IMR-90 (cell line): Measurements from ENCODE around the gene RPS27L. TPM values are rescaled to one million over a fixed set of nuclear protein-coding genes. Genes with fewer than 3 reads are reported as not detected.

Experiments used
- ATAC-seq: fragments of 200-7000 bp; cut with Tn5 transposase; 2 replicates; pipeline ENCODE4 v1.9.1; 2020; ENCODE audit warnings: low read depth, mild to moderate bottlenecking, moderate library complexity
- BruUV-seq: library from RNA; stranded (reverse); fragments of 400-500 nt; replicated peaks from 2 replicates; lab custom pipeline; 2021; lab: Mats Ljungman, UMichigan
- CTCF ChIA-PET: fragments of 300-600 bp; formaldehyde crosslinking; extraction: SDS; loops from one replicate; lab custom pipeline; 2021; ENCODE audit warnings: antibody characterized with exemption; lab: Yijun Ruan, JAX
- POLR2A ChIA-PET: fragments of 300-600 bp; sonication (Branson Sonifier 250); formaldehyde crosslinking; loops from one replicate; lab custom pipeline; 2022; ENCODE audit warnings: antibody characterized with exemption; ENCODE audit not compliant: unreplicated experiment; lab: Charles Lee
- DNase-seq: peaks from one replicate; pipeline ENCODE4 v3.0.0; 2013
- H2AFZ ChIP-seq: replicated peaks from 2 replicates; pipeline ENCODE3; 2013; ENCODE audit warnings: low read length, mild to moderate bottlenecking; ENCODE audit not compliant: poor library complexity
- H2AK5ac ChIP-seq: 2 replicates; pipeline ENCODE4 v1.6.1; 2013; ENCODE audit warnings: low read depth, low read length, inconsistent platforms
- H2AK9ac ChIP-seq: replicated peaks from 2 replicates; pipeline ENCODE3; 2013; ENCODE audit warnings: mild to moderate bottlenecking, low read depth, low read length, moderate library complexity; ENCODE audit not compliant: poor library complexity
- H2BK120ac ChIP-seq: 2 replicates; pipeline ENCODE4 v1.6.1; 2013; ENCODE audit warnings: low read depth, low read length, inconsistent platforms
- H2BK15ac ChIP-seq: 3 replicates; pipeline ENCODE4 v1.6.1; 2013; ENCODE audit warnings: low read depth, low read length, inconsistent platforms
- H2BK20ac ChIP-seq: 2 replicates; pipeline ENCODE4 v1.6.1; 2013; ENCODE audit warnings: low read depth, mild to moderate bottlenecking, inconsistent platforms, low read length, moderate library complexity
- H2BK5ac ChIP-seq: 2 replicates; pipeline ENCODE4 v1.6.1; 2013; ENCODE audit warnings: mild to moderate bottlenecking, low read depth, low read length, inconsistent platforms; ENCODE audit not compliant: poor library complexity, severe bottlenecking
- H3K14ac ChIP-seq: replicated peaks from 2 replicates; pipeline ENCODE4 v1.6.1; 2013; ENCODE audit warnings: low read depth, low read length, inconsistent platforms
- H3K18ac ChIP-seq: 2 replicates; pipeline ENCODE4 v1.6.1; 2013; ENCODE audit warnings: low read depth, low read length, control low read depth
- H3K23ac ChIP-seq: 2 replicates; pipeline ENCODE4 v1.6.1; 2013; ENCODE audit warnings: low read depth, low read length, inconsistent platforms
- H3K27ac ChIP-seq: 2 replicates; pipeline ENCODE4 v1.5.1; 2013; ENCODE audit warnings: mild to moderate bottlenecking, control low read depth, low read length; ENCODE audit not compliant: insufficient read depth
- H3K27me3 ChIP-seq: 2 replicates; pipeline ENCODE4 v1.6.1; 2013; ENCODE audit warnings: low read length; ENCODE audit not compliant: control insufficient read depth, insufficient read depth
- H3K36me3 ChIP-seq: 2 replicates; pipeline ENCODE4 v1.6.1; 2013; ENCODE audit warnings: low read length, mixed read lengths; ENCODE audit not compliant: control insufficient read depth, insufficient read depth
- H3K4ac ChIP-seq: 2 replicates; pipeline ENCODE4 v1.6.1; 2013; ENCODE audit warnings: low read depth, low read length, inconsistent platforms
- H3K4me1 ChIP-seq: 2 replicates; pipeline ENCODE4 v1.6.1; 2013; ENCODE audit warnings: low read length, mixed read lengths; ENCODE audit not compliant: control insufficient read depth, insufficient read depth
- H3K4me2 ChIP-seq: 2 replicates; pipeline ENCODE4 v1.6.1; 2013; ENCODE audit warnings: low read depth, mild to moderate bottlenecking, control low read depth, low read length, moderate library complexity
- H3K4me3 ChIP-seq: 2 replicates; pipeline ENCODE4 v1.5.1; 2013; ENCODE audit warnings: low read depth, mild to moderate bottlenecking, control low read depth, low read length, moderate library complexity; ENCODE audit not compliant: insufficient read depth
- H3K56ac ChIP-seq: 2 replicates; pipeline ENCODE4 v1.6.1; 2013; ENCODE audit warnings: low read length, inconsistent platforms; ENCODE audit not compliant: insufficient read depth; ENCODE audit errors: extremely low read depth
- H3K79me1 ChIP-seq, 2 experiments: 2 replicates each; pipeline ENCODE4 v1.6.1; 2013; ENCODE audit warnings: low read length in 2 of 2, inconsistent platforms in 1 of 2, low read depth in 1 of 2
- H3K9ac ChIP-seq: 2 replicates; pipeline ENCODE4 v1.6.1; 2013; ENCODE audit warnings: low read depth, low read length, control low read depth
- H3K9me1 ChIP-seq: 2 replicates; pipeline ENCODE4 v1.6.1; 2013; ENCODE audit warnings: low read length, inconsistent platforms; ENCODE audit not compliant: insufficient read depth
- H3K9me3 ChIP-seq: 2 replicates; pipeline ENCODE4 v1.6.1; 2013; ENCODE audit warnings: low read length; ENCODE audit not compliant: control insufficient read depth, insufficient read depth
- H4K20me1 ChIP-seq: 2 replicates; pipeline ENCODE4 v1.6.1; 2013; ENCODE audit warnings: low read length, inconsistent platforms; ENCODE audit not compliant: insufficient read depth
- H4K5ac ChIP-seq: 2 replicates; pipeline ENCODE4 v1.6.1; 2013; ENCODE audit warnings: mild to moderate bottlenecking, low read depth, low read length, control low read depth
- H4K8ac ChIP-seq, 2 experiments: 2 replicates each; pipeline ENCODE4 v1.6.1; 2013; ENCODE audit warnings: low read depth in 2 of 2, low read length in 2 of 2, control low read depth in 1 of 2, inconsistent platforms in 1 of 2
- H4K91ac ChIP-seq: 2 replicates; pipeline ENCODE4 v1.6.1; 2013; ENCODE audit warnings: low read depth, low read length, inconsistent platforms; ENCODE audit not compliant: insufficient read depth
- CEBPB ChIP-seq: IDR thresholded peaks from 2 replicates; pipeline ENCODE4 v1.6.1; 2012; ENCODE audit warnings: low read depth, low read length, improper control_type of control experiment
- WGBS, 2 experiments: methylation state at CpG; one replicate each; pipeline versions ENCODE4 v1.1.5 to v1.1.7; 2013; ENCODE audit warnings: missing lambda C conversion rate in 2 of 2; ENCODE audit not compliant: insufficient read length in 1 of 2; ENCODE audit errors: extremely low coverage in 2 of 2; 5-methylcytosine and 5-hydroxymethylcytosine counted together
- dilution Hi-C: fragments of 300-500 bp; cut with HindIII; formaldehyde crosslinking; loops from one replicate; pipeline ENCODE4 v1.14.3; 2018; ENCODE audit warnings: low sequenced_read_pairs; ENCODE audit not compliant: unreplicated experiment
- in situ Hi-C: fragments of 300-500 bp; cut with MboI; formaldehyde crosslinking; loops from 3 replicates; pipeline ENCODE4 v1.14.3; 2019; ENCODE audit warnings: low sequenced_read_pairs, inconsistent platforms, mixed read lengths
- intact Hi-C: fragments of 100-400 bp; cut with micrococcal nuclease; formaldehyde crosslinking; loops from 2 replicates; pipeline ENCODE4 v1.10.0; 2022
- polyA plus RNA-seq, 3 experiments: library from polyadenylated mRNA; depleted of rRNA; stranded (reverse); fragments of >200 nt; gene quantifications; 2 replicates each; pipeline ENCODE4 v1.2.3, GENCODE V29; 2012; ENCODE audit warnings: low replicate concordance in 1 of 3
- total RNA-seq: library from RNA; depleted of rRNA; stranded (reverse); fragments of >200 nt; gene quantifications from 2 replicates; pipeline ENCODE4 v1.2.3, GENCODE V29; 2012
- TF ChIP-seq, protein P1 (sequence below): conservative IDR thresholded peaks from 2 replicates; pipeline ENCODE4 v1.5.1; 2012; ENCODE audit warnings: mild to moderate bottlenecking, low read depth, low read length, improper control_type of control experiment

RPS27L gene
- total and polyA plus RNA-seq, 2 of the 4 experiments (the other 2 are of a cell fraction) = 53.1 to 302 TPM

DNA sequence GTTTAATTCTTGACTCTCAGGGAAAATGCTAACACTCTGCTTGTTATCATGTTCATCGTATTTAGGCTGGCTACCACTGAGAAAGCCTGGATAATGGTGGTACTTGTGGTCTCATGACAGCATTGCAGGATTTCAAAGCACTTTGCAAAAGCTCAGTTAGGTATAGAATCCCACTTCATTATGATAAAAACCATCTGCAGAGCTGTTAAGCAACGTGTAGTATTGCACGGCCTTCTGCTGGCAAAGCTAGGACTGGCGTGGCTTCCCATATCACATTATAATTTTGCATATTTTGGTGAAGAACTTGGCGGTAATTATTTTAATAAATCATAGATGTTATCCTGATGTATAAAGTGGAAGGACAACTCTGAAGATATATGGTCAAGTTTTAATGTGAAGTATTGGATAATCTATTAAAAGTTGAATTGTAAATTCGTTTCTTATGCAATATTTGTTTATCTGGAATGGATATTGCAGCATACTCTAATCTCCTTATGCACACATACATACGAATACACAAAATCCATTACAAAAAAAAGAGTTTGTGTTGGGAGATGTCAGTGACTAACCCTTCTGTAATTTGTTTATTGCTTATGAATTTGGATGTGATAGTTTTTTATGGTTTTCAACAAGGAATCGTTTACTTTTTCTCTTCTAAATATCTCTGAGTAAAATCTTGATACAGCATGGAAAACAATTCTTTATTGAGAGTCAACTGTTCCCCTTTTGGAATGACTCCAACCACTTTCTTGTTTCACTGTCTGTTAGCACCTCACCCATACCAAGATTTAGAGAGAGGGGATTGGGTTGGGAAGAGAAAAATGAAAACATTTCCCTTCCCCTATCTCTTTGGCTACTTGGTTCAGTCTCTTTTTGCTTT is 41.3 kb upstream of the RPS27L start:
- ATAC-seq = peak; percentile 60
- Histone ChIP-seq H3K23ac (peak overlapping the region; percentile 68; the same call in 1 of the 2 replicates), H2AK9ac (no peak overlapping the region), H4K20me1 (peaks cover 18% of the 10 kb centered on the region; the same call in 1 of the 2 replicates), H3K4me1 (peaks cover 21% of the 10 kb centered on the region), H4K5ac (peak overlapping the region; percentile 19; the same call in 1 of the 2 replicates), H2AFZ (no peak overlapping the region), H3K18ac (peak overlapping the region; percentile 61; the same call in 1 of the 2 replicates), H3K9me3 (no peaks in the 10 kb centered on the region), H4K91ac (no peak overlapping the region), H3K27me3 (no peaks in the 10 kb centered on the region), H3K9ac (no peak overlapping the region), H2BK5ac (peak overlapping the region; percentile 51), H3K9me1 (peaks cover 5% of the 10 kb centered on the region), H3K56ac (no peak overlapping the region), H3K4me3 (no peak overlapping the region), H3K4ac (peak overlapping the region; percentile 41; the same call in 1 of the 2 replicates), H3K36me3 (no peaks in the 10 kb centered on the region), H2BK15ac (no peak overlapping the region), H3K27ac (peak overlapping the region; percentile 57; the same call in 1 of the 2 replicates), H2BK20ac (0 out of 2 replicates have a peak overlapping the region, but pooled peaks have one; percentile 10), H2BK120ac (peak overlapping the region; percentile 36; the same call in 1 of the 2 replicates), H4K8ac (peak overlapping the region in 1 of 2 experiments; percentile 22; a peak in 2 of 4 replicates), H3K14ac (peak overlapping the region; percentile 71), H3K4me2 (peak overlapping the region; percentile 73), H2AK5ac (no peak overlapping the region; the same call in 1 of the 2 replicates), H3K79me1 (peaks cover 44 to 86% of the 10 kb centered on the region in 2 experiments)
- dilution Hi-C loops (no loop called here), in situ Hi-C loops (no loop called here), intact Hi-C loops (loop anchor here (5.0 kb wide), 1 partner anchor 54 kb away; no protein-coding TSS in a partner anchor)
- ChIA-PET POLR2A (no interaction called here), CTCF (no interaction called here)
- TF ChIP-seq CEBPB = peak; percentile 86
- TF ChIP-seq, protein P1, sequence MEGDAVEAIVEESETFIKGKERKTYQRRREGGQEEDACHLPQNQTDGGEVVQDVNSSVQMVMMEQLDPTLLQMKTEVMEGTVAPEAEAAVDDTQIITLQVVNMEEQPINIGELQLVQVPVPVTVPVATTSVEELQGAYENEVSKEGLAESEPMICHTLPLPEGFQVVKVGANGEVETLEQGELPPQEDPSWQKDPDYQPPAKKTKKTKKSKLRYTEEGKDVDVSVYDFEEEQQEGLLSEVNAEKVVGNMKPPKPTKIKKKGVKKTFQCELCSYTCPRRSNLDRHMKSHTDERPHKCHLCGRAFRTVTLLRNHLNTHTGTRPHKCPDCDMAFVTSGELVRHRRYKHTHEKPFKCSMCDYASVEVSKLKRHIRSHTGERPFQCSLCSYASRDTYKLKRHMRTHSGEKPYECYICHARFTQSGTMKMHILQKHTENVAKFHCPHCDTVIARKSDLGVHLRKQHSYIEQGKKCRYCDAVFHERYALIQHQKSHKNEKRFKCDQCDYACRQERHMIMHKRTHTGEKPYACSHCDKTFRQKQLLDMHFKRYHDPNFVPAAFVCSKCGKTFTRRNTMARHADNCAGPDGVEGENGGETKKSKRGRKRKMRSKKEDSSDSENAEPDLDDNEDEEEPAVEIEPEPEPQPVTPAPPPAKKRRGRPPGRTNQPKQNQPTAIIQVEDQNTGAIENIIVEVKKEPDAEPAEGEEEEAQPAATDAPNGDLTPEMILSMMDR = no peak
- no TSS peak for BruUV-seq
- WGBS, 2 experiments = no CpG with 5 or more reads among the region's 8 CpGs
- peak; percentile 69 for DNase-seq
